Adrenal gland (tissue), 5 donors: ENCODE results near the gene UGT3A1.

ENCODE experiments used
- POLR2A ChIP-seq, 2 donors: fragments of 450-650 bp; IDR thresholded peaks; one replicate each; pipeline ENCODE4 v1.6.1; 2017; ENCODE audit warnings: antibody characterized with exemption in 2 of 2, mild to moderate bottlenecking in 2 of 2, moderate library complexity in 1 of 2
- TF ChIP-seq, protein P1 (sequence below), 6 experiments: fragments of 450-650 bp in 4 of 6; fragments of 200-600 bp in 2 of 6; sonication (generic) in 1 of 6; IDR thresholded peaks; 1 replicate in 5 of 6; 2 replicates in 1 of 6; pipeline versions ENCODE4 v1.5.1 to v1.8.0; 2016 to 2021; ENCODE audit warnings: antibody characterized with exemption in 6 of 6, mild to moderate bottlenecking in 2 of 6, moderate library complexity in 1 of 6
- donor health status: DM: no; HTN: no; CAD: no.

DNA sequence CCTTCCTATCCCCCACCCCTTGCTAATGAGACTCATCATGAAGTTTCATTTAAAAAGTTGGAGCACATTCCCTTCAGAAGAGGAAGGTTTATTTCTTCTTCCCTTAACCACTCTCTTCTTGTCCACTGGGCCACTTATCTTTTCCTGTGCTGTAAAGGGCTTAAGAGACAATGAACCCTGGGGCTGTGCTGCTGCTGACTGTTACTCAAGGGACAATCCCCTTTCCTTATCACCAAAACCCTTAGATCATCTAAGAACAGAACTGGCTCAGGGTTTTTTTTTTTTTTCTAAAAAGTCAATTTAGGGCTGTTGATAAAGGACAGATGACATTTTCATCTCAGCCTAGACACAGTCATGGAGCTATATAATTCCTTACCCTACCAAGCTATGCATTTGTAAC is 82.4 kb downstream of the UGT3A1 start:
- TF ChIP-seq, protein P1, sequence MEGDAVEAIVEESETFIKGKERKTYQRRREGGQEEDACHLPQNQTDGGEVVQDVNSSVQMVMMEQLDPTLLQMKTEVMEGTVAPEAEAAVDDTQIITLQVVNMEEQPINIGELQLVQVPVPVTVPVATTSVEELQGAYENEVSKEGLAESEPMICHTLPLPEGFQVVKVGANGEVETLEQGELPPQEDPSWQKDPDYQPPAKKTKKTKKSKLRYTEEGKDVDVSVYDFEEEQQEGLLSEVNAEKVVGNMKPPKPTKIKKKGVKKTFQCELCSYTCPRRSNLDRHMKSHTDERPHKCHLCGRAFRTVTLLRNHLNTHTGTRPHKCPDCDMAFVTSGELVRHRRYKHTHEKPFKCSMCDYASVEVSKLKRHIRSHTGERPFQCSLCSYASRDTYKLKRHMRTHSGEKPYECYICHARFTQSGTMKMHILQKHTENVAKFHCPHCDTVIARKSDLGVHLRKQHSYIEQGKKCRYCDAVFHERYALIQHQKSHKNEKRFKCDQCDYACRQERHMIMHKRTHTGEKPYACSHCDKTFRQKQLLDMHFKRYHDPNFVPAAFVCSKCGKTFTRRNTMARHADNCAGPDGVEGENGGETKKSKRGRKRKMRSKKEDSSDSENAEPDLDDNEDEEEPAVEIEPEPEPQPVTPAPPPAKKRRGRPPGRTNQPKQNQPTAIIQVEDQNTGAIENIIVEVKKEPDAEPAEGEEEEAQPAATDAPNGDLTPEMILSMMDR (IDR thresholded peaks at IDR 0.05) = no peak
- no peak for TF ChIP-seq POLR2A (IDR thresholded peaks at IDR 0.05)
